HEK293T (cell line): Measurements from ENCODE around the gene FHOD3.
A peak's percentile ranks its signal among the peaks of the same experiment; 100 is the strongest.

Experiments
- CTCF ChIA-PET: fragments of 350-600 bp; formaldehyde crosslinking; extraction: SDS; loops from one replicate; lab custom pipeline; 2021; ENCODE audit warnings: antibody characterized with exemption, inconsistent platforms; lab: Yijun Ruan, JAX
- POLR2A ChIA-PET: fragments of 350-600 bp; formaldehyde crosslinking; extraction: SDS; loops from one replicate; lab custom pipeline; 2020; ENCODE audit warnings: antibody characterized with exemption, inconsistent platforms; lab: Yijun Ruan, JAX
- DNase-seq: peaks from one replicate; pipeline ENCODE4 v3.0.0; 2012; ENCODE audit warnings: mixed read lengths; ENCODE audit errors: extremely low spot score
- ARNT ChIP-seq: fragments of 450-650 bp; IDR thresholded peaks from 2 replicates; pipeline ENCODE4 v1.6.1; 2017; ENCODE audit warnings: mild to moderate bottlenecking
- BHLHE40 ChIP-seq: fragments of 450-650 bp; IDR thresholded peaks from 2 replicates; pipeline ENCODE4 v1.6.1; 2016; ENCODE audit warnings: mild to moderate bottlenecking, moderate library complexity, borderline replicate concordance
- CTBP1 ChIP-seq: fragments of 450-650 bp; IDR thresholded peaks from 2 replicates; pipeline ENCODE4 v1.6.1; 2016; ENCODE audit warnings: borderline replicate concordance
- ELF4 ChIP-seq: fragments of 450-650 bp; IDR thresholded peaks from 2 replicates; pipeline ENCODE4 v1.6.1; 2017; ENCODE audit warnings: antibody characterized with exemption
- FOXA1 ChIP-seq: fragments of 450-650 bp; IDR thresholded peaks from 2 replicates; pipeline ENCODE4 v1.6.1; 2016; ENCODE audit warnings: mild to moderate bottlenecking
- FOXK2 ChIP-seq: fragments of 450-650 bp; IDR thresholded peaks from 2 replicates; pipeline ENCODE4 v1.6.1; 2016; ENCODE audit warnings: mild to moderate bottlenecking
- FOXM1 ChIP-seq: fragments of 450-650 bp; IDR thresholded peaks from 2 replicates; pipeline ENCODE4 v1.6.1; 2017; ENCODE audit warnings: mild to moderate bottlenecking, borderline replicate concordance
- HDGF ChIP-seq: fragments of 450-650 bp; IDR thresholded peaks from 2 replicates; pipeline ENCODE4 v1.6.1; 2017; ENCODE audit warnings: antibody characterized with exemption, borderline replicate concordance
- L3MBTL2 ChIP-seq: fragments of 450-650 bp; conservative IDR thresholded peaks from 2 replicates; pipeline ENCODE4 v1.6.1; 2016; ENCODE audit warnings: mild to moderate bottlenecking
- LEF1 ChIP-seq: fragments of 450-650 bp; IDR thresholded peaks from 2 replicates; pipeline ENCODE4 v1.6.1; 2017; ENCODE audit warnings: mild to moderate bottlenecking, borderline replicate concordance
- NFRKB ChIP-seq: fragments of 450-650 bp; IDR thresholded peaks from 2 replicates; pipeline ENCODE4 v1.6.1; 2016; ENCODE audit warnings: mild to moderate bottlenecking, moderate library complexity
- PKNOX1 ChIP-seq: fragments of 450-650 bp; IDR thresholded peaks from 2 replicates; pipeline ENCODE4 v1.6.1; 2016
- SP1 ChIP-seq: fragments of 450-650 bp; IDR thresholded peaks from 2 replicates; pipeline ENCODE4 v1.6.1; 2017
- SUZ12 ChIP-seq: fragments of 450-650 bp; IDR thresholded peaks from 2 replicates; pipeline ENCODE4 v1.6.1; 2016; ENCODE audit warnings: mild to moderate bottlenecking
- TARDBP ChIP-seq: fragments of 450-650 bp; IDR thresholded peaks from 2 replicates; pipeline ENCODE4 v1.6.1; 2016
- ZNF384 ChIP-seq: fragments of 450-650 bp; IDR thresholded peaks from 2 replicates; pipeline ENCODE4 v1.6.1; 2016

FHOD3 gene

DNA sequence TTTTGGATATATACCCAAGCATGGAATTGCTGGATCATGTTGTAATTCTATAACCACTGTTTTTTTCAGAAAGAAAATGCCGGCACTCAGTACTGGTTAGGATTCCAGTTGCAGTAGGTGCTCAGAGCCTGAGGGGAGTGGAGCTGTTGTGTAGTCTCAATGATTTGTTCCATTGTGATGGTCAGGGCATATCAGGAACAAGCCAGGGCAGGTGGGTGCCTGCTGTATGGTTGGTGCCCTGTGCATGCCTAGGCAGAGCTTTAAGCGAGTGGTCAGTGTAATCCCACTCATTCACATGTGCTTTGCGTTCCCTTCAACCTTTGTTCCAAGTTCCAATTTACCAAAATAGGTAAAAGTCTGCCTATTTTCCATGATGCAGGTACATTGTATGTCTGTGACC lies 100.9 kb downstream of the FHOD3 start:
- no peak for TF ChIP-seq L3MBTL2
- POLR2A ChIA-PET: no interaction called here
- CTCF ChIA-PET: no interaction called here
- no peak for DNase-seq

DNA sequence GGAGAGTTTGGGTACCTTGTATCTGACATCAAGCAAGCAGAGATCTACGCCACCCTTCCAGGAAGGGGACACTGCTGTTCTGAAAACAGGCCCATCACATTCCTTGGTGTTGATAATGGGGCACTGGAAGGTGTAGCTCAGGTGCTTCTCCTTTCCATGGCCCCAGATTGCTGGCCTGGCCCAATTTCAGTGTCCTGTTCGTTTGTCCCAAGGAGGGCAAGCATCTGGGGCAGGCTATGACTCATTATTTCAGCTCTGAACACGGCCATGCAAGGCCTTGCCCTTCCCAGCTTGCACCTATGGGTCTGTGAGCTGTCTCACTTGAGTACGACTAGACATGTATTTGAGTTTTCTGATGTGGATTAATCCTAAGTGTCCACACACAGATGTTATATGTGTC lies 101.5 kb downstream of the FHOD3 start:
- ChIA-PET CTCF (interaction anchor here (1.2 kb wide), 1 partner anchor 13 kb away, joined by 7 read pairs; no protein-coding TSS in a partner anchor), POLR2A (no interaction called here)
- TF ChIP-seq ARNT (no peak), HDGF (no peak), CTBP1 (no peak), NFRKB (no peak), FOXK2 (no peak), LEF1 (no peak), ELF4 (no peak), SP1 (no peak), FOXM1 (no peak), BHLHE40 (no peak), PKNOX1 (no peak), L3MBTL2 (no peak), TARDBP (no peak)
- no peak for DNase-seq

DNA sequence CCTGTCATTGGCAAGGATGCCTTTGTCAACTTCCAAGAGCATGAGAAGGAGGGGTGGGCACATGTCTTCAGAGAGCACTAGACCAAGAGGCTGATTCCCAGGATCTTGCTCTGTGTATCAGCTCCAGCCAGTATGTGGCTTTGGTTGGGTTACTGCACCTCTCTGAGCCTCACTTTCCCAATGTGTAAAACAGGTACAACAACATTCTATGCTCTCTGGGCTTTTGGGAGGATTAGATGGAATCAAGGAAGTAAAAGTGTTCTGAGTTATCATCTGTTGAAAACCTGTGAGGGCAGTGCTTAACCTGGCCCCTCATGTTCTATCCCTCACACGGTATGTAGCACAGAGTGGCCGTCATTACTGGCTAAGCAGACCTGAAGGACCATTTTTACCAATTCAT lies 103.9 kb downstream of the FHOD3 start:
- TF ChIP-seq FOXM1 (no peak), TARDBP (no peak), ZNF384 (no peak), SUZ12 (no peak), FOXK2 (no peak), L3MBTL2 (no peak), ELF4 (no peak), HDGF (no peak)
- DNase-seq: no peak
- ChIA-PET CTCF (no interaction called here), POLR2A (no interaction called here)

DNA sequence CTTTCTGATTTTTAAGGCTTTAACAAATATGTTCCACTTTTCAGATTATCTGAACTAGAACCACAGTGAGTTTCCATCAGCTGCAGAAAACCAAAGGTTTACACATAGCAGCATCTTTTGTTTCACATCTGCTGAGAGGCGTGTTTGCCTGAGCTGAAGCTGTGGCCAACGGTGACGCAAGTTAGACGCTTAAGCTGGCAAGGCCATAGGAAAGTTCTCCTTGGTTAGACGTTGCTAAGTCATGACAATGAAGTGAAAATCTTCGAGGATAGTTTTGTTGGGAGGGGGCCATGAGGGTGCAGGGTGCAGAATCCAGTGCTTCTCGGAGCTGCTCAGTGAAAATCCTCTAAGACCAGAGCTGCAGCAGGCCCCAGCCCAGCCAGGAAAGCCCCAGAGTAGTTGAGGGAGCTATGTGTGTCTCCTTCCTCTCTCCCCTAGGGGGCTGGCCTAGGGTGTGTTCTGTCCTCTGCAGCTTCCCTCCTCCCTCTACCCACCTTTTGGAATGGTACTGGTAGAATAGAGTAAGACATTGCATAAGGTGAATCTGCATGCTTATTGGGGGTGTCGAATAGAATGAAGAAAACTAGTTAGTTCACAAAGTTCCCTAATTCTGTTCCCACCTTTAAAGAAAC lies 105.4 kb downstream of the FHOD3 start:
- CTCF ChIA-PET: interaction anchor here (0.6 to 1.1 kb wide), 7 partner anchors 9 to 337 kb away, joined by 3 read pairs; no protein-coding TSS in a partner anchor
- TF ChIP-seq PKNOX1: no peak
- no peak for TF ChIP-seq FOXM1
- no peak for TF ChIP-seq LEF1
- no peak for TF ChIP-seq ZNF384
- no peak for TF ChIP-seq FOXK2
- TF ChIP-seq CTBP1: no peak
- TF ChIP-seq SUZ12: no peak
- no peak for TF ChIP-seq BHLHE40
- no peak for TF ChIP-seq SP1
- no peak for TF ChIP-seq HDGF
- no peak for TF ChIP-seq NFRKB
- TF ChIP-seq FOXA1: no peak
- TF ChIP-seq ARNT: no peak
- peak; percentile 49 for DNase-seq
- POLR2A ChIA-PET: no interaction called here

- ChIA-PET CTCF (no interaction called here), POLR2A (no interaction called here)
- TF ChIP-seq BHLHE40 (no peak), HDGF (no peak), TARDBP (no peak), CTBP1 (no peak)
- no peak for DNase-seq
Observed at GRCh38 chr18:36403896-36404820, 106.6 kb downstream of the FHOD3 start.

GRCh38 chr18:36405611-36406010 lies 108.1 kb downstream of the FHOD3 start:
- ChIA-PET CTCF (interaction anchor here (0.9 kb wide), 1 partner anchor 14 kb away, joined by 3 read pairs; no protein-coding TSS in a partner anchor), POLR2A (no interaction called here)
- TF ChIP-seq FOXM1 (no peak), L3MBTL2 (no peak), LEF1 (no peak), ARNT (no peak), SUZ12 (no peak), ELF4 (no peak)

DNA sequence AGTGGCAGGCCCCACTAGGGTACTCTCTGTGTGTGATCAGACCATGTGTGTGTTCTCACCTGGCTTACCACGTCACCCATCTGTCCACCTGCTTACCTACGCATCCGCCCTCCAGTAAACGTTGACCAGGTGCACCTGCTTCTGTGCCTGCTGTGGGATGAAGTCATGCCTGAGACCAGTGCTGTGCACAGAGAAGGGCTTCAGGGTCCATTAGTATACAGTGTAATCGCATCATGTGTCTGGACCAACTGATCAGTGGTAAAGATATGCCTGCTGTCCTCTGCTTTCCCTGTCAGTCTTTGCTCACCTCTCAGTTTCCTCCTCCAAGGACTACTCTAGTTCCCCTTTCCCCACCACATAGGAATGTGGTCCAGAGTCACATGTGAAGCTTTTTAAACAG lies 109.3 kb downstream of the FHOD3 start:
- DNase-seq: no peak
- CTCF ChIA-PET: no interaction called here
- TF ChIP-seq L3MBTL2 (no peak), NFRKB (no peak), ZNF384 (no peak), TARDBP (no peak), FOXA1 (no peak), HDGF (no peak), LEF1 (no peak), SP1 (no peak), FOXK2 (no peak), ARNT (no peak), FOXM1 (no peak), BHLHE40 (no peak), PKNOX1 (no peak), SUZ12 (no peak), CTBP1 (no peak), ELF4 (no peak)
- POLR2A ChIA-PET: no interaction called here

More at GRCh38 chr18:36405611-36406010, 108.1 kb downstream of the FHOD3 start:
- DNase-seq: no peak
